K562 (cell line): ENCODE data around the gene CMTR2. TPM values are rescaled to one million over a fixed set of nuclear protein-coding genes. Genes with fewer than 3 reads are reported as not detected.

Source experiments
- ATAC-seq: fragments of 200-7000 bp; cut with Tn5 transposase; 3 replicates; pipeline ENCODE4 v1.9.1; 2020; ENCODE audit warnings: moderate library complexity
- BruUV-seq: library from RNA; stranded (reverse); fragments of 400-500 nt; replicated peaks from 2 replicates; lab custom pipeline; 2021; lab: Mats Ljungman, UMichigan
- CTCF ChIA-PET: fragments of 300-600 bp; formaldehyde crosslinking; extraction: SDS; loops from one replicate; lab custom pipeline; 2021; ENCODE audit warnings: low intra/inter-chr PET ratio; lab: Yijun Ruan, JAX
- POLR2A ChIA-PET: fragments of 300-600, 350-650 bp; sonication (Branson Sonifier 250); formaldehyde crosslinking; extraction: SDS; loops from one replicate; lab custom pipeline; 2021; ENCODE audit warnings: antibody characterized with exemption, inconsistent platforms; lab: Yijun Ruan, JAX
- DNase-seq, 4 experiments: peaks; one replicate each; pipeline versions ENCODE4 v3.0.0 to v3.0.0-alpha.2; 2011 to 2018; ENCODE audit warnings: low spot score in 3 of 4, mixed read lengths in 3 of 4; ENCODE audit errors: extremely low read depth in 1 of 4
- FAIRE-seq: peaks from 2 replicates; lab custom pipeline; 2011; peaks lifted over from hg19 to GRCh38; lab: Jason Lieb, UNC
- H2AFZ ChIP-seq: 2 replicates; pipeline ENCODE4 v1.6.0; 2011; ENCODE audit warnings: low read depth, low read length, control low read depth, inconsistent platforms
- H3K27ac ChIP-seq: fragments of 200-600 bp; 3 replicates; pipeline ENCODE4 v1.8.0; 2011; ENCODE audit warnings: low read depth, mild to moderate bottlenecking, control low read depth, inconsistent platforms, low read length, moderate library complexity, mixed read lengths; ENCODE audit errors: extremely low read depth
- H3K27me3 ChIP-seq, 2 experiments: fragments of 300-600 bp in 1 of 2; 2 replicates in 1 of 2; 3 replicates in 1 of 2; pipeline versions ENCODE4 v1.6.0 to v1.8.0; 2011; ENCODE audit warnings: inconsistent platforms in 2 of 2, low read length in 2 of 2, mild to moderate bottlenecking in 1 of 2, mixed read lengths in 1 of 2, moderate library complexity in 1 of 2; ENCODE audit not compliant: control insufficient read depth in 2 of 2, insufficient read depth in 2 of 2
- H3K36me3 ChIP-seq: fragments of 300-600 bp; 3 replicates; pipeline ENCODE4 v1.8.0; 2011; ENCODE audit warnings: mild to moderate bottlenecking, low read length, inconsistent platforms; ENCODE audit not compliant: control insufficient read depth, insufficient read depth
- H3K4me1 ChIP-seq, 2 experiments: fragments of 200-600 bp in 1 of 2; replicated peaks in 1 of 2; 2 replicates in 1 of 2; 3 replicates in 1 of 2; pipeline versions ENCODE4 v1.5.1 to v1.8.0; 2011; ENCODE audit warnings: inconsistent platforms in 2 of 2, low read length in 2 of 2, mild to moderate bottlenecking in 1 of 2, mixed read lengths in 1 of 2, moderate library complexity in 1 of 2; ENCODE audit not compliant: control insufficient read depth in 2 of 2, insufficient read depth in 2 of 2
- H3K4me2 ChIP-seq: 2 replicates; pipeline ENCODE4 v1.6.1; 2011; ENCODE audit warnings: low read length, control low read depth, inconsistent platforms, mixed read lengths; ENCODE audit not compliant: insufficient read depth
- H3K4me3 ChIP-seq: fragments of 200-600 bp; sonication (generic), shearing (Covaris generic); 2 replicates; pipeline ENCODE4 v1.5.1; 2016; ENCODE audit warnings: control low read depth, inconsistent platforms
- H3K79me2 ChIP-seq: fragments of 200-600 bp; 3 replicates; pipeline ENCODE4 v1.8.0; 2011; ENCODE audit warnings: low read length, inconsistent platforms; ENCODE audit not compliant: control insufficient read depth, insufficient read depth
- H3K9ac ChIP-seq, 2 experiments: 2 replicates each; pipeline versions ENCODE4 v1.6.0 to v1.6.1; 2011; ENCODE audit warnings: low read depth in 2 of 2, low read length in 2 of 2, control low read depth in 1 of 2, inconsistent platforms in 1 of 2, mild to moderate bottlenecking in 1 of 2, mixed read lengths in 1 of 2; ENCODE audit not compliant: insufficient read depth in 1 of 2
- H3K9me1 ChIP-seq: one replicate; pipeline ENCODE4 v1.6.0; 2011; ENCODE audit warnings: inconsistent platforms, mild to moderate bottlenecking, low read length, moderate library complexity; ENCODE audit not compliant: control insufficient read depth, insufficient read depth
- H3K9me3 ChIP-seq: replicated peaks from 2 replicates; pipeline ENCODE4 v1.5.1; 2011; ENCODE audit warnings: low read depth, low read length, inconsistent platforms; ENCODE audit not compliant: control insufficient read depth, insufficient read depth
- H4K20me1 ChIP-seq: replicated peaks from 2 replicates; pipeline ENCODE4 v1.6.1; 2011; ENCODE audit warnings: low read length, inconsistent platforms, mixed read lengths; ENCODE audit not compliant: control insufficient read depth, insufficient read depth
- ELF4 ChIP-seq: fragments of 450-650 bp; formaldehyde crosslinking; IDR thresholded peaks from 2 replicates; pipeline ENCODE4 v1.4.0; 2022; ENCODE audit warnings: missing genetic modification characterization
- LARP7 ChIP-seq: fragments of 450-650 bp; IDR thresholded peaks from 2 replicates; pipeline ENCODE4 v1.6.1; 2016
- MYC ChIP-seq, 2 experiments: fragments of 250-450 bp in 1 of 2; sonication (Bioruptor Pico) in 1 of 2; IDR thresholded peaks; 2 replicates each; pipeline versions ENCODE4 v1.5.1 to v1.6.1; 2012 to 2021; ENCODE audit warnings: low read depth in 2 of 2, borderline replicate concordance in 1 of 2, improper control_type of control experiment in 1 of 2, low read length in 1 of 2, mild to moderate bottlenecking in 1 of 2, moderate library complexity in 1 of 2
- NCOA2 ChIP-seq, 2 experiments: fragments of 450-650 bp; IDR thresholded peaks; 2 replicates each; pipeline ENCODE4 v1.6.1; 2018; ENCODE audit warnings: mild to moderate bottlenecking in 2 of 2, moderate library complexity in 1 of 2; ENCODE audit not compliant: partially characterized antibody in 2 of 2
- PTRF ChIP-seq: fragments of 450-650 bp; IDR thresholded peaks from 2 replicates; pipeline ENCODE4 v1.6.1; 2016; ENCODE audit warnings: mild to moderate bottlenecking, missing genetic modification characterization, missing compliant biosample characterization
- RAD21 ChIP-seq, 2 experiments: fragments of 250-450 bp in 1 of 2; fragments of 450-650 bp in 1 of 2; sonication (Bioruptor Pico) in 1 of 2; formaldehyde crosslinking in 1 of 2; IDR thresholded peaks in 1 of 2; conservative IDR thresholded peaks in 1 of 2; 2 replicates each; pipeline versions ENCODE4 v1.4.0 to v1.8.0; 2020 to 2022; ENCODE audit warnings: mild to moderate bottlenecking in 2 of 2, moderate library complexity in 1 of 2
- RHOXF2B ChIP-seq: fragments of 250-450 bp; sonication (Bioruptor Pico); conservative IDR thresholded peaks from 2 replicates; pipeline ENCODE4 v1.5.1; 2021
- RUNX1 ChIP-seq: sonication (generic); IDR thresholded peaks from 2 replicates; pipeline ENCODE4 v1.6.1; 2016; ENCODE audit warnings: antibody characterized with exemption, low read depth
- STAG1 ChIP-seq: sonication (generic); formaldehyde crosslinking; IDR thresholded peaks from 2 replicates; pipeline ENCODE4 v1.5.0; 2020; ENCODE audit warnings: missing genetic modification reagents, borderline replicate concordance
- TOE1 ChIP-seq, 2 experiments: fragments of 450-650 bp in 1 of 2; sonication (generic) in 1 of 2; formaldehyde crosslinking in 1 of 2; IDR thresholded peaks; 2 replicates each; pipeline versions ENCODE4 v1.7.1 to v1.8.0; 2016 to 2022; ENCODE audit warnings: borderline replicate concordance in 2 of 2, mild to moderate bottlenecking in 2 of 2, antibody characterized with exemption in 1 of 2, inconsistent platforms in 1 of 2, low read depth in 1 of 2, missing genetic modification reagents in 1 of 2, moderate library complexity in 1 of 2
- ZNF197 ChIP-seq: fragments of 200-800 bp; sonication (Bioruptor generic); IDR thresholded peaks from 2 replicates; pipeline ENCODE4 v1.6.1; 2016; ENCODE audit warnings: low read depth, missing genetic modification characterization, missing compliant biosample characterization
- ZNF212 ChIP-seq: fragments of 450-650 bp; formaldehyde crosslinking; IDR thresholded peaks from 2 replicates; pipeline ENCODE4 v1.4.0; 2020; ENCODE audit warnings: mild to moderate bottlenecking
- ZNF695 ChIP-seq: fragments of 450-650 bp; formaldehyde crosslinking; IDR thresholded peaks from 2 replicates; pipeline ENCODE4 v1.4.0; 2020; ENCODE audit warnings: mild to moderate bottlenecking, moderate library complexity
- ZNF780A ChIP-seq: fragments of 250-450 bp; sonication (Bioruptor Pico); IDR thresholded peaks from 2 replicates; pipeline ENCODE4 v1.5.0; 2021; ENCODE audit warnings: mild to moderate bottlenecking
- WGBS: fragments of 100-300 bp; shearing (Covaris generic); methylation state at CpG from one replicate; pipeline ENCODE4 v1.1.6; 2016; ENCODE audit warnings: low coverage, mixed read lengths; ENCODE audit not compliant: insufficient coverage; ENCODE audit errors: missing lambda C conversion rate; 5-methylcytosine and 5-hydroxymethylcytosine counted together
- in situ Hi-C: fragments of 300-500 bp; cut with MboI; formaldehyde crosslinking; loops from 4 replicates; pipeline ENCODE4 v1.15.0; 2018; ENCODE audit warnings: inconsistent platforms, mixed read lengths
- intact Hi-C: fragments of 100-400 bp; cut with micrococcal nuclease; formaldehyde crosslinking; loops from 2 replicates; pipeline ENCODE4 v1.14.2; 2022
- polyA plus RNA-seq, 8 experiments: library from polyadenylated mRNA; depleted of rRNA in 4 of 8; stranded (reverse) in 5 of 8; unstranded in 3 of 8; fragments of >200 nt; fragmentation: Nextera tagmentation in 2 of 8; fragmentation: Illumina TruSeq in 1 of 8; extraction: Ambion mirVana in 2 of 8; extraction: Trizol in 1 of 8; gene quantifications; 2 replicates each; pipeline versions ENCODE4 v1.2.1 to v1.2.3, GENCODE V29; 2011 to 2014; ENCODE audit warnings: inconsistent platforms in 1 of 8, missing spikeins in 1 of 8
- total RNA-seq, 7 experiments: library from RNA; depleted of rRNA in 6 of 7; stranded (reverse); fragments of >200 nt in 6 of 7; fragmentation: Illumina TruSeq in 2 of 7; extraction: Trizol in 2 of 7; gene quantifications; 2 replicates each; pipeline versions ENCODE4 v1.2.1 to v1.2.3, GENCODE V29; 2011 to 2021; ENCODE audit warnings: low replicate concordance in 1 of 7
- TF ChIP-seq, protein P1 (sequence below): fragments of 450-650 bp; formaldehyde crosslinking; IDR thresholded peaks from 2 replicates; pipeline ENCODE4 v1.4.0; 2020; ENCODE audit warnings: mild to moderate bottlenecking

The CMTR2 gene
- total and polyA plus RNA-seq, 9 of the 15 experiments (the other 6 are each of a cell fraction or from before 2014, with no cell fraction given), result 4.6 to 24.8 (median 12.7) TPM

- ChIA-PET CTCF (no interaction called here), POLR2A (no interaction called here)
- Histone ChIP-seq H3K4me2 (no peak overlapping the region), H2AFZ (no peak overlapping the region), H3K79me2 (peaks cover 16% of the 10 kb centered on the region), H4K20me1 (no peaks in the 10 kb centered on the region), H3K4me1 (peaks cover 2 to 3% of the 10 kb centered on the region in 2 experiments; a peak in 3 of 5 replicates), H3K36me3 (peaks cover 44% of the 10 kb centered on the region), H3K9me1 (no peaks in the 10 kb centered on the region), H3K4me3 (no peak overlapping the region), H3K9me3 (no peaks in the 10 kb centered on the region), H3K27ac (no peak overlapping the region), H3K9ac (no peak overlapping the region), H3K27me3 (no peaks in the 10 kb centered on the region)
- DNase-seq, result no peak
- ATAC-seq, result no peak
- FAIRE-seq, result no peak
- no TSS peak for BruUV-seq
- TF ChIP-seq STAG1 (CRISPR knock-in tag), result no peak
- TF ChIP-seq, protein P1, sequence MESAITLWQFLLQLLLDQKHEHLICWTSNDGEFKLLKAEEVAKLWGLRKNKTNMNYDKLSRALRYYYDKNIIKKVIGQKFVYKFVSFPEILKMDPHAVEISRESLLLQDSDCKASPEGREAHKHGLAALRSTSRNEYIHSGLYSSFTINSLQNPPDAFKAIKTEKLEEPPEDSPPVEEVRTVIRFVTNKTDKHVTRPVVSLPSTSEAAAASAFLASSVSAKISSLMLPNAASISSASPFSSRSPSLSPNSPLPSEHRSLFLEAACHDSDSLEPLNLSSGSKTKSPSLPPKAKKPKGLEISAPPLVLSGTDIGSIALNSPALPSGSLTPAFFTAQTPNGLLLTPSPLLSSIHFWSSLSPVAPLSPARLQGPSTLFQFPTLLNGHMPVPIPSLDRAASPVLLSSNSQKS (CRISPR knock-in tag), result no peak
- TF ChIP-seq ZNF780A (CRISPR knock-in tag), result no peak
- TF ChIP-seq ELF4, result no peak
- no peak for TF ChIP-seq LARP7
- no peak for TF ChIP-seq NCOA2 (IDR thresholded peaks at IDR 0.05; ENCODE audit: partially characterized antibody in 2 of 2)
- no peak for TF ChIP-seq TOE1 (IDR thresholded peaks at IDR 0.05; ENCODE audit: borderline replicate concordance)
- TF ChIP-seq TOE1 (CRISPR knock-in tag; IDR thresholded peaks at IDR 0.05; ENCODE audit: borderline replicate concordance, low read depth), result no peak
- TF ChIP-seq RUNX1, result no peak
- no peak for TF ChIP-seq ZNF695 (CRISPR knock-in tag)
- no peak for TF ChIP-seq ZNF212
- no peak for TF ChIP-seq PTRF
- TF ChIP-seq MYC (IDR thresholded peaks at IDR 0.05; ENCODE audit: low read depth, low read length), result no peak
- TF ChIP-seq MYC (CRISPR knock-in tag; IDR thresholded peaks at IDR 0.05; ENCODE audit: borderline replicate concordance, low read depth), result no peak
- no peak for TF ChIP-seq ZNF197 (CRISPR knock-in tag)
- TF ChIP-seq RHOXF2B (CRISPR knock-in tag), result no peak
- no peak for TF ChIP-seq RAD21 (CRISPR knock-in tag; conservative IDR thresholded peaks at IDR 0.05 in 1 of 2, IDR thresholded peaks at IDR 0.05 in 1 of 2)
- 73% methylated on average over 3 of the region's 3 CpGs for whole genome bisulfite sequencing
- intact Hi-C loops, result no loop called here
- in situ Hi-C loops, result no loop called here
Observed at GRCh38 chr16:71282943-71283342, 6.3 kb downstream of the CMTR2 start.
